DLD1 (cell line): Measurements from ENCODE around the gene ACADVL.
"Not testable (repeated sequence)": the region's sequence is repeated elsewhere in the genome, so short reads cannot be mapped to it uniquely, and the experiment has no call there.

Source experiments
- in situ Hi-C: cut with HindIII; loops from 2 replicates; pipeline ENCODE4 v1.10.0; 2017; ENCODE audit warnings: low sequenced_read_pairs

The ACADVL gene

DNA sequence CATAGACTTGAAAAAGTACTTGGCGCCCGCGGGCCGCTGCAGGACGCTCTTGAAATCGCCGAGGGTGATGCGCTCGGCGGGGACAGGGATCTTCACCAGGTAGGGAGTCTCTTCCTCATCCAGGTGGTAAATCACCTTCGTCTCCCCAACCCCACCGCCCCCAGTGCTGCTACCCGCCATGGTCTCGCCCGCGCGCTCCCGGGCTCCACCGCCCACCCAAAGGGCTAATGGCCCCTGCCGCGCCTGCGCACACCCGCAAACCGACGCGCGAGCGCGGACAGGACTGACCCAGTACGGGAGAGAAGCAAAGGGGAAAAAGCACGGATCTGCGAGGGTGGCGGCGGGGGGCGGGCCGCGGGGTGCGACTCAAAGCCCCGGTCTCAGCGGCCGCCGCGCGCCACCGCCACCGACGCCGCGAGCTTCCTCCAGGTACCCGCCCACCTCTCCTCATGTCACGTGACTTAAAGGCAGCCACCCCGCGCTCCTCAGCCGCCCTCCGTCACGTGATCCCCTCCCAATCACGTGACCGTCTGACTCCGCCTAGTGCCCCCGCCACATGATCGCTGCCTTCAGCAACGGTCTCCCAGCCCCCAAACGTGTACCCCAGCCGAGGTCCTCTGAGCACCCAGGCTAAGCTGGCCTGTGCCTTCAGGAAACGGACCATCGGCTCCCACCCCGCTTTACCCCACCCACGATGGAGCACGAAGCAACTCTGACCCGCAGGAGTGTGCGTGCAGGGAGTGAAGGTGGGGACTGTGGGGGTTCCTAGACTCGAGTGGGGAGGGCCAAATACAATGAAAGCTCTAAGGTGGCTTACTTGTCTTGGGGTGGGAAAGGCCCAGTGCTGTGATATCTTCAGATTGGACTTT lies 14.6 kb downstream of the ACADVL start, which contains the start of gene DVL2:
Gene DVL2 (minus strand): TSS at position 435 of the 869 bp plus-strand sequence. CDS start 255 bp downstream, at position 180.
- in situ Hi-C loops, result no loop called here

DNA sequence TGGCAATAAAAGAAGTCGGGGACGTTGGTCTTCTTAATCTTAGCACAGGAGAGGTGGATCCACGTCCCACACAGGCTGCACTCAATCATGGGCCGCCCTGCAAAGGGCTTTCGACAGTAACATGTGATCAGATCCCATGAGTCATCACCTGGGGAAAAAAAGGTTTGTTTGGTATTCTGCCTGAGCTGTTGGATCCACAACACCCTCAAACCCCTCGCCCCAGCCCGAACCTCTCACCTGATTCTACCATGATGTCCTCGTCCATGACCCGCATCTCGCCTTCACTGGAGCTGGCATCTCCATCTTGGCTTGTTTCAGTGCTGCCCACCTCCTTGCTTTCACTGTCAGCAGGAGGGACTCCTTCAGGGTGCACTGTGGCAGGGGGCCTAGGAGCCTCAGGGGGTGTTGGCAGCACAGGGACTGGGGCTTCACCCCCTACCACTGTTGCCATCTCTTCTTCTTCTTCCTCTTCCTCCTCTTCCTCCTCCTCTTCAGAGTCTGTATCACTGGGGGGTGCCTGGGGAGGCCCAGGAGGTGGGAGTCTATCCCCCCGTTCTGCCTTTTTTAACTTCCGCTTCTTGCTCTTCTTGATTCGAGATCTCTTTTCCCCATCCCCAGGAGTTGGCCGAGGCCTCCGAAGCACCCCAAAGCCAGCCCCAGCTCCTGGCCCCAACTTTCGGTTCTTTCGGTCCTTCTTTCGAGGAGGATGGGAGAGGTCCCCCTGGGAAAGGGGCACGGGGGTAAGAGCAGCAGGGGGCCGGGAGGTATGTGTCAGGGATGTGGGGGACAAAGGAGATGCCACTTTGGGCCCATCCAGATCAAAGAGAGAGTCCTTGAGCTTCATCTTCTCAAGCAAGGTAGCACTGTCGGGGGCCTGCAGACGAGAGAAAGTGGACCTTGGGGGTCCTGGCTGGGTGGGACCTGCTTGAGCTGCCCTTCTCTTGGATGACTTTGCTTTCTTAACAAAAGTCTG lies 16.2 kb downstream of the ACADVL start:
- in situ Hi-C loops, result no loop called here

DNA sequence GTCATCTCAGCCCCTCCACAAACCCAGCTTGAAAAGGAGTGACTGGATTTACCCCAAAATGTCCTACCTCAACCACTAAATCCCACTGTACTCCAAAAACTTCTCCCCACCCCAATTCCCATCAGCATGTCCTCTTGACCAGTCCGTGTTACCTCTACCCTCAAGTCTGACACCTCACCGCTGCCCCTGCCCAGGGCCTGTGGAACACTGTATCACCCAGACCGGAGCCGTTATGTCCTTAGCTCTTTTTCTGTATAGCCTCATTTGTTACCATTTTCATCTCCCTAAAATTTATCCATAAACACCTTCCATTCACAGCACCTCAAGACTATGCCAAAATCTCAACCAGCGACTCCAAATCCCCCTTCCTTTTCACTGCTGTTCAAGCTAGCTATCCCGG lies 17.1 kb downstream of the ACADVL start:
- in situ Hi-C loops, result no loop called here

DNA sequence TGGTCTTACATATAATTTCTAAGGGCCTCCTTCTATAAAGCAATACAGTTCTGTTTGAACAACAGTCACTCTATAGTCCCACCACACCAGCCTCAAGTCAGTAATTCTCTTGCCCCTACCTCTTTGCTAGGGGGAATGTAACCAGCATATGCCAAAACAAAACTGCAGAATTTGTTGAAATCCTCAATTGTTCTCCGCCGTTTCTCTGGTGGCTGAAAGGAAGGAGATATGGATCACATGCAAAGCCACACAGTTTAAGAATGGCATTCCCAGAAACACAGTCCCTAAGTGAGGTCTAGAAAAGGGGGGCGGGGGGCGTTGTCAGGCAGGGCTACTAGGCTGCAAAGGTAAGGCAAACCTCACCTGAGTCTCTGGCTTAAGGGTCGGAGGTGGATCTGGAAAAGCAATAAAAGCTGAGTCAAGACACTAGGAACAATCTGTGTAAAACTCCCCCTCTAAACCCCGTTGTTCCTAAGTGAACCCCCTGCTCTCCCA lies 17.6 kb downstream of the ACADVL start:
- in situ Hi-C loops, result no loop called here

GRCh38 chr17:7237761-7238419 lies 18.2 kb downstream of the ACADVL start:
- in situ Hi-C loops, result no loop called here

DNA sequence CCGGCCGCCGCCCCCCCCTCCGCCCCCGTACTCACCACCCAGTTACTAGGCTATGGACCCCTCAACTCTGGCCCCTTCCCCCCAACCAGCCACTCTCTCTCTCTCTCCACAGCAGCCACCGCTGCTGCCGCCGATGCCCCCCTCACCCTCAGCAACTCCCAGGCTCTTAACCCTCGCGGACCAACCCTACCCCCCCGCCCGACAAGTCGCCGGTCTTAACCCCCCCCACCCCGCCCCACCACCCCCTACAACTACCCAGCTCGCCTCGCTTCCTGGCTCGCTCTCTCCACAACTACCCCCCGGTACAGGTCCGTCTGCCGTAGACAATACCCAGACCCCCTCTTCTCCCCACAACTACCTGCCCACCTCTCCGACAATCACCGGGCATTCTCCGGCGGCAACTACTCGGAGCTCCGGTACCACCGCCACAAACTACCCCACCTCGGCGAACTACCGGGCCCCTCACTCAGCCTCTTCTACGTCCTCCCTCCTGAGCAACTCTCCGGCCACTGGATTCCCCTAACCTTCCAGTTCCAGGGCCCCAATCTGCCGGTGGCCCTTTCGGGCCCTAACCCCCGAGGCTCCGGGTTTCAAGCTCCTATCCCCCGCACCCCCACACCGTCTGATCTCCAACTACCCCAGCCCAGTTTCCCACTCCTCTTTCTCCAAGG lies 18.8 kb downstream of the ACADVL start:
- in situ Hi-C loops, result no loop called here

GRCh38 chr17:7239091-7240027 lies 19.6 kb downstream of the ACADVL start, which contains the start of gene PHF23:
TSS of gene PHF23 (minus strand) at chr17:7239457. CDS start at chr17:7239279, 178 bp downstream.
- in situ Hi-C loops, result no loop called here

DNA sequence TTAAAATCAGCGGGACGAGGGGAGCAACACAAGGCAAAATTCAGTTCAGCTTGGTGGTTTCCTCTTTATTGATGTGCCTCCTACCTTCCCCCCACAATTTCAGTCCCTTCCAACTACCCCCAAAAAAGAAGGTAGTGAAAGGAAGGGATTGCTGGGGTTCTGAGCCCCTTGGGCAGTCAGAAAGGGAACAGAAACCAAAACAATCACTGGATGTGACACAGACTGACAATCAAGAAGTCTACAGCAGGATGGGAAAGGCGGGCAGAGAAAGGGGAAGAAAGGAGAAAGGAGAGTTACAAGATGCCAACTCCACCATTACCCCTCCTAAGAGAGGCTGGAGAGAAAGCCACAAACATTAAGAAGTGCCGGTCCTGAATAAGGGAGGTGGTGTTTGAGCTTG lies 20.6 kb downstream of the ACADVL start:
- in situ Hi-C loops, result no loop called here

DNA sequence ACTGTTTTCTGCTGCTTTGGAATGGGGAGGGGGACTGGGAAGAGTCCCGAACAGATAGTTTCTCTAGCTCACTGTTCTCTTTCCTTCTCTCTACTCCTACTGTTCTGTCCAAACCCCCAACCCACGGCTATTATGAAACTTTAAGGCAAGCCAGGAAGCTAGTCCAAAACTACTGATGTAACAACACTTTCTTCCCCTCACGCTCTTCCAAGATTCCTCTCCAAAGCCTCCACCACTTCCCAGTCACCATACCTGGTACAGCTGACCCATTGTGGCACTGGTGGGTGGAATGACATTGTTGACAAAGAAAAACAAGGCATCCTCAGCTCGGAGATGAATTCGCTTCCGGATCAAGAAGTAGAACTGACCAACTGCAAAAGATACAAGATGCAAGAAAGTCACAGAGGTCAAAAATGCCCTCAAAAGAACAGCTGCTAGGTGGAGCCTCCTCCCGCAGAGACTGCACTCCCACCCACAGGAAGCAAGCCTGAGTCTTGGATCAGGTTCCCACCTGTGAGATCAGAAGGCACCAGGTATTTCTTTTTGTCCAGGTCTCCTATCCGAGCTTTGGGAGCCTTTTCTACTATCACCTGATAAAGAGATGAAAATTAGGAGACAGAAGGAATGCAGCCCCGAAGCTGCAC lies 21.5 kb downstream of the ACADVL start:
- in situ Hi-C loops, result no loop called here

GRCh38 chr17:7241783-7242716 lies 22.3 kb downstream of the ACADVL start, which contains the start of gene GABARAP:
TSS of gene GABARAP (minus strand) at chr17:7242449. CDS start at chr17:7242330, 119 bp downstream.
- in situ Hi-C loops, result no loop called here

- in situ Hi-C loops, result no loop called here
These were observed 23.1 kb downstream of the ACADVL start for GRCh38 chr17:7242717-7243452.

DNA sequence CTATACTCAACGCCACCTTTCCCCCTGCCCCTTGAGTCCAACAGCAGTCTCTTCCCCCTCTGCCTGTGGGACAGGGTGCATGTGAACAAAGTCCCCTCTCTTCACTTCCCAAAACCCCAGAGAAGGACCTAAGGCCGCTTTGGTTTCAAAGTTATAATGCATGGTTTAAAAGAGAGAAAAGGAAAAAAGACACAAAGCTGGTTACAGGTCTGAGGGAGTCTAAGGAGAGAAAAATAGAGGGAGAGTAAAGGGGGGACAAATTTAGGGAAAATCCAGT lies 23.7 kb downstream of the ACADVL start:
- in situ Hi-C loops, result no loop called here

- in situ Hi-C loops, result not testable (repeated sequence)
These were observed 24.1 kb downstream of the ACADVL start for GRCh38 chr17:7243838-7244237.

DNA sequence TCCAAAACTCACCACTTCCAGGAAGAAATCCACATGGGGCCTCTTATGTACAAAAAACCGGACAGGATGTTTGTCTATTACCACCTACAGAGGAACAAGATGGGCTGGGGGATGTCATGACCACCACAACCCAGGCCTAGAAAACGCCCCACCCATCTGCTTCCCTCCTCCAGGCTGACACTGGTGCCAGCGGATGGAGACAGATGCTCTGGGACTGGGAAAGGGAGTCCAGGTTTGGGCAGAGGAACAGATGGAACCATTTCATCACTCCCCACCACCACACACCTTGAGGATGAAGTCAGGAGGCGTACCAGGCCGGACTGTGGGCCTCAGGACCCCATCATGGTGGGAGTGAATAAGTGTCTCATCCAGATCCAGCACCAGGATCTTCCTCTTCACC lies 27.0 kb downstream of the ACADVL start:
- in situ Hi-C loops, result no loop called here

DNA sequence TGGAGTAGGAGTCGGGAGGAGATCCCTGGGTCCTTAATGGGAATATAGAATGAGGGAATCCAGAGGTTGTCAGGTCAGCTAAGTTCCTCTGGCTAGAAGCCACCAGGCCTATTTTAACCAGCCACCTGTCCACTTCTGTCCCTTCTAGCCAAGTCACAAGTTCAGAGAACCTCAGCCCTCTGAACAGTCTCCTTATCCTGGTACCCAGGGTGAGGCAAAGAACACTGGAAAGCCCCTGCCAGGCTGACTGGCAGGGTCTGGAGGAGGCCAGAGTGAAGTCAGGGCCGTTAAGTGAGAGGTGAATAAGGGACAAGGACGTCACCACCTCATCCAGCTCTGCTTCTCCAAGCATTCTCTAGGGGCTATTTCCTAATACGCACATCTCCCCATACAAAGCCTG lies 29.1 kb downstream of the ACADVL start:
- in situ Hi-C loops, result no loop called here

GRCh38 chr17:7249214-7249613 lies 29.5 kb downstream of the ACADVL start:
- in situ Hi-C loops, result no loop called here

DNA sequence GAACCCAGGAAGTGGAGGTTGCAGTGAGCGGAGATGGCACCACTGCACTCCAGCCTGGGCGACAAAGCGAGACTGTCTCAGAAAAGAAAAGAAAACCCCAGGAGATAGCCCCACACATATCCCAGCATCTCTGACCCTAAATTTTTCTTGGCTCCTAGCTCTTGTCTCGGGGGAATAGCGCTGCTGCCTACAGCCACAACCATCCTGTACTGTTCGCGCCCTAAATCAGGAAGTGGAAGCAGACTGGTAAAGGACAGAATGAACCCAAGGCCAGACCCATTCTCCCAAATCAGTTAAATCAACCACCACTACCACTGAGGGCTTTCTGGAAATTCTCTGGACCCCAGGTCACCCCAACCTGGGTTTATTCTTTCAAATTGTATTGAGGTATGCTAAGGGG lies 30.1 kb downstream of the ACADVL start:
- in situ Hi-C loops, result no loop called here
